ENCODE measurements around the gene CTAGE6.
"Not testable (repeated sequence)": the region's sequence is repeated elsewhere in the genome, so short reads cannot be mapped to it uniquely, and the experiment has no call there.

- not testable (repeated sequence) for TF ChIP-seq POLR2AphosphoS5 (IDR thresholded peaks at IDR 0.05; ENCODE audit: low read depth); CTCF (conservative IDR thresholded peaks at IDR 0.05; ENCODE audit: low read depth in 2 of 2); JUNB (IDR thresholded peaks at IDR 0.05; ENCODE audit: unreplicated experiment); EZH2 (IDR thresholded peaks at IDR 0.05; ENCODE audit: low read depth, unreplicated experiment); REST (IDR thresholded peaks at IDR 0.05; ENCODE audit: unreplicated experiment); EZH2phosphoT487 (IDR thresholded peaks at IDR 0.05; ENCODE audit: unreplicated experiment)
Observed at GRCh38 chr7:143763065-143763464, 5.6 kb upstream of the CTAGE6 start.
